Vagina (tissue), 2 donors: Measurements from ENCODE around the gene TEC.

Experiments
- POLR2A ChIP-seq, 2 donors: fragments of 450-650 bp; IDR thresholded peaks; one replicate each; pipeline ENCODE4 v1.6.1; 2017; ENCODE audit warnings: antibody characterized with exemption in 2 of 2, mild to moderate bottlenecking in 2 of 2, moderate library complexity in 2 of 2
- TF ChIP-seq, protein P1 (sequence below), 3 experiments: fragments of 450-650 bp in 2 of 3; fragments of 200-600 bp in 1 of 3; sonication (generic) in 1 of 3; IDR thresholded peaks; one replicate each; pipeline ENCODE4 v1.5.1; 2017 to 2019; ENCODE audit warnings: antibody characterized with exemption in 3 of 3, mild to moderate bottlenecking in 2 of 3, moderate library complexity in 2 of 3

DNA sequence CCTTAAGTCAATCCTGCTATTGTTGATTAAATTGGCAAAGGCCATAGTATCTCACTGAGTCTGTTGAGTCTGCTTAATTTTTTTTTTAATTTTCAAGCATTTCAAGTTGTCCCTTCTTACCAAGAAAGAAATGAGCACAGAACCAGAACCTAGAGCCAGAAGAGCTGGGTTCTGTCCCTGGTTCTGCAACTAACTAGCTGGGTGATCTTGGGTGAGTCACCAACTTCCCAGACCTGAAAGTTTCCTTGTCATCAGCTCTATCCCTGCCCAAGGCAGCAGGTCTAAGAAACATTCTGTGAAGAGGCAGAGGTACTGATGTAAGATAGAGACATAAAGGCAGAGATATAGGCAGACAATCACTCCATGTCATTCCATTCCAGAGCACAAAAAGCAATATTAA lies 17.3 kb downstream of the TEC start:
- no peak for TF ChIP-seq POLR2A (IDR thresholded peaks at IDR 0.05)
- TF ChIP-seq, protein P1, sequence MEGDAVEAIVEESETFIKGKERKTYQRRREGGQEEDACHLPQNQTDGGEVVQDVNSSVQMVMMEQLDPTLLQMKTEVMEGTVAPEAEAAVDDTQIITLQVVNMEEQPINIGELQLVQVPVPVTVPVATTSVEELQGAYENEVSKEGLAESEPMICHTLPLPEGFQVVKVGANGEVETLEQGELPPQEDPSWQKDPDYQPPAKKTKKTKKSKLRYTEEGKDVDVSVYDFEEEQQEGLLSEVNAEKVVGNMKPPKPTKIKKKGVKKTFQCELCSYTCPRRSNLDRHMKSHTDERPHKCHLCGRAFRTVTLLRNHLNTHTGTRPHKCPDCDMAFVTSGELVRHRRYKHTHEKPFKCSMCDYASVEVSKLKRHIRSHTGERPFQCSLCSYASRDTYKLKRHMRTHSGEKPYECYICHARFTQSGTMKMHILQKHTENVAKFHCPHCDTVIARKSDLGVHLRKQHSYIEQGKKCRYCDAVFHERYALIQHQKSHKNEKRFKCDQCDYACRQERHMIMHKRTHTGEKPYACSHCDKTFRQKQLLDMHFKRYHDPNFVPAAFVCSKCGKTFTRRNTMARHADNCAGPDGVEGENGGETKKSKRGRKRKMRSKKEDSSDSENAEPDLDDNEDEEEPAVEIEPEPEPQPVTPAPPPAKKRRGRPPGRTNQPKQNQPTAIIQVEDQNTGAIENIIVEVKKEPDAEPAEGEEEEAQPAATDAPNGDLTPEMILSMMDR (IDR thresholded peaks at IDR 0.05), result no peak
